HL-60 (cell line): ENCODE results near the gene ALDH4A1.

Experiments
- CTCF ChIP-seq: IDR thresholded peaks from one replicate; pipeline ENCODE4 v1.5.1; 2011; ENCODE audit warnings: low read length, control low read depth, inconsistent platforms; ENCODE audit not compliant: insufficient read depth
- GABPA ChIP-seq: IDR thresholded peaks from 2 replicates; pipeline ENCODE4 v1.6.1; 2012; ENCODE audit warnings: low read depth
- POLR2AphosphoS5 ChIP-seq: IDR thresholded peaks from 2 replicates; pipeline ENCODE4 v1.6.1; 2012; ENCODE audit warnings: low read depth
- TF ChIP-seq, protein P1 (sequence below): IDR thresholded peaks from 2 replicates; pipeline ENCODE4 v1.6.1; 2012; ENCODE audit warnings: low read depth; ENCODE audit not compliant: insufficient replicate concordance

DNA sequence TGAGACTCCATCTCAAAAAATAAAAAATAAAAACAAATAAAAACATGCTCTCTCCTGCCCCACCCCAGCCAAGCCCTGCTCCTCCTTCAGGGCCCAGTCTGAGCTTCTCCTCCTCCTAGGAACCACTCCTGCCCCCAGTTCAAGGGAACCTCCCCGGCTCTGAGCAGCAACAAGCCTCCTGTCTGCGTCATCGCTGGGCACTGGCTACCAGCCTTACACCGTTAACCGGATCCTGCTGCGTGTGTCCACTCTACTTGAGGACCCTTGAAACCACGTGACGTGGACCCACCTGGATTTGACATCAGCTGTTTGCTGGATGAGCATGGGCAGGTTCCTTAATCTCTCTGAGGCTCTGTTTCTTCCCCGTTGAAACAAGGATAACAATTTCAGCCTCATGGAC is 41.3 kb downstream of the ALDH4A1 start:
- no peak for TF ChIP-seq CTCF
- no peak for TF ChIP-seq POLR2AphosphoS5
- TF ChIP-seq, protein P1, sequence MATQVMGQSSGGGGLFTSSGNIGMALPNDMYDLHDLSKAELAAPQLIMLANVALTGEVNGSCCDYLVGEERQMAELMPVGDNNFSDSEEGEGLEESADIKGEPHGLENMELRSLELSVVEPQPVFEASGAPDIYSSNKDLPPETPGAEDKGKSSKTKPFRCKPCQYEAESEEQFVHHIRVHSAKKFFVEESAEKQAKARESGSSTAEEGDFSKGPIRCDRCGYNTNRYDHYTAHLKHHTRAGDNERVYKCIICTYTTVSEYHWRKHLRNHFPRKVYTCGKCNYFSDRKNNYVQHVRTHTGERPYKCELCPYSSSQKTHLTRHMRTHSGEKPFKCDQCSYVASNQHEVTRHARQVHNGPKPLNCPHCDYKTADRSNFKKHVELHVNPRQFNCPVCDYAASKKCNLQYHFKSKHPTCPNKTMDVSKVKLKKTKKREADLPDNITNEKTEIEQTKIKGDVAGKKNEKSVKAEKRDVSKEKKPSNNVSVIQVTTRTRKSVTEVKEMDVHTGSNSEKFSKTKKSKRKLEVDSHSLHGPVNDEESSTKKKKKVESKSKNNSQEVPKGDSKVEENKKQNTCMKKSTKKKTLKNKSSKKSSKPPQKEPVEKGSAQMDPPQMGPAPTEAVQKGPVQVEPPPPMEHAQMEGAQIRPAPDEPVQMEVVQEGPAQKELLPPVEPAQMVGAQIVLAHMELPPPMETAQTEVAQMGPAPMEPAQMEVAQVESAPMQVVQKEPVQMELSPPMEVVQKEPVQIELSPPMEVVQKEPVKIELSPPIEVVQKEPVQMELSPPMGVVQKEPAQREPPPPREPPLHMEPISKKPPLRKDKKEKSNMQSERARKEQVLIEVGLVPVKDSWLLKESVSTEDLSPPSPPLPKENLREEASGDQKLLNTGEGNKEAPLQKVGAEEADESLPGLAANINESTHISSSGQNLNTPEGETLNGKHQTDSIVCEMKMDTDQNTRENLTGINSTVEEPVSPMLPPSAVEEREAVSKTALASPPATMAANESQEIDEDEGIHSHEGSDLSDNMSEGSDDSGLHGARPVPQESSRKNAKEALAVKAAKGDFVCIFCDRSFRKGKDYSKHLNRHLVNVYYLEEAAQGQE, result no peak
- TF ChIP-seq GABPA, result no peak
